GM12892 (cell line): ENCODE data around the gene GPR55.

ENCODE experiments used
- POLR2A ChIP-seq: IDR thresholded peaks from 2 replicates; pipeline ENCODE4 v1.6.1; 2011; ENCODE audit warnings: low read depth, low read length, control low read depth
- TAF1 ChIP-seq: IDR thresholded peaks from 2 replicates; pipeline ENCODE4 v1.6.1; 2011; ENCODE audit warnings: low read depth, mild to moderate bottlenecking, control low read depth, low read length, borderline replicate concordance

DNA sequence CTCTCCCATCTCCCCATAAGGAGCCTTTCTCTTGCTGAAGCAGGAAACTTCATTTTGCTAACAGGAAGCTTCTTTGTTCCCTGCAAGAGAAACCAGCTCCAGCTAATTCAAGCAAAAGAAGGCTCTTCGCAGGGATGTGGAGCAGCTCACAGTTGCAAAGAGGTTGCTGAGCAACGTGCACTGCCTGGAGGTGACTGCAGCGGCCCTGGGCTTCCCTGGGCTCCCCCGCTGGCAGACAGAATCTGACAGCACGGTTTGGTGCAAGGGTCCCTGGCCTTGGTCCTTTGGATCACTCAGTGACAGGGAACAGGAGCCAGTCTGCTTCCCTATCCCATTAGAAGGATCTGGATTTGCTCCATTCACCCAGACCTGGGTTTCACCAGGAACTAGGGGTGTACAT lies 25.8 kb downstream of the GPR55 start:
- TF ChIP-seq TAF1: no peak
- no peak for TF ChIP-seq POLR2A
